NCI-H748 treated with DMSO at 0.1 percent for 48 hours (cell line): ENCODE results near the gene EIPR1.
"Not testable (repeated sequence)": the region's sequence is repeated elsewhere in the genome, so short reads cannot be mapped to it uniquely, and the experiment has no call there.

Source experiments
- DNase-seq: peaks from one replicate; lab custom pipeline; 2025; lab: John Stamatoyannopoulos, UW

The EIPR1 gene

DNA sequence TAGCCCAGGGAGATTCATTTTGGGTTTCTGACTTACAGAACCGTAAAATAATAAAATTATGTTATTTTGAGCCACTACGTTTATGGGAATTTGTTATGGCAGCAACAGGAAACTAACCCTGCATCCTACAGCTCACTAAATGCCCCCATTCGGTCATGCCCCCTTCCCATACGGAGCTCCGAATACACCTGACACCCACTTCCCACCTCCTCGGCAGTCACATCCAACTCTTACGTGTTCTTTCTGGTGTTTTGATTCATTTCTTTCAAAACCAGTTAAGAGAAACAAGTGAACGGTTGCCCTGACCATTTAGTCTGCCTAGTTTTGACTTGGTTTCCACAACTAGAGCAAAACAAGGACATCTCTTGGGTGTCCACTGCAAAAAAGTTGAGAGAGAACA lies 19.7 kb downstream of the EIPR1 start:
- no peak for DNase-seq

DNA sequence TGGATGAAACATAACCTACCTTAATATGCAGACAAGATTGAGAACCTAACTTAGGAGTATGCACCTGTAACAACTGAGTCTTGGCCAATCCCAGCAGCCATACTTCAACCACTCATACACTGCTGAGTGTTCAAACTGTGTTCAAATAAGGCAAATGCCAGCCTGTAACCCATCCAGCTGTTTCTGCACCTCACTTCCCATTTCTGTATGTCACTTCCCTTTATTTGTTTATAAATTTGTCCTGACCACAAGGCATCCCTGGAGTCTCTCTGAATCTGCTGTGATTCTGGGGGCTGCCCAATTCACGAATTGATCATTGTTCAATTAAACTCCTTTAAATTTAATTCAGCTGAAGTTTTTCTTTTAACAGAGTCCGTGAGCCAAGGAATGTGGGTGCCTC lies 20.2 kb downstream of the EIPR1 start:
- DNase-seq: not testable (repeated sequence)

DNA sequence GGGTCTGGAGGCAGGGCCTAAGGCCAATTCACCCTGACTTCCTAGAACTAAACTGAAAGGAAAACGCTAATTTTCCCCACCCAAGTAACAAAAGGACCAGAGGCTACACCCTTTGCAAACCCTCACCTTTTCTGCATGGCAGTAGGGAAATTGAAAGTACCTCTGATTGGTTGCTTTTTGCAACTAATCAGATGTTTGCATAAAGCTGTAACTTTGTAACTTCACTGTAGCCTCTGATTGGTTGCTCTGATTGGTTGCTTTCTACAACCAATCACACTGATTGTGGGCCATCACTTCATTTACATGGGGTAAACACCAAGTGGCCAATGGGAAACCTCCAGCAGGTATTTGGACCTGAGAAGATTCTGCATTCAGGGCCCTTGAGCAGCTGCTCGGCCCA lies 20.8 kb downstream of the EIPR1 start:
- no peak for DNase-seq

DNA sequence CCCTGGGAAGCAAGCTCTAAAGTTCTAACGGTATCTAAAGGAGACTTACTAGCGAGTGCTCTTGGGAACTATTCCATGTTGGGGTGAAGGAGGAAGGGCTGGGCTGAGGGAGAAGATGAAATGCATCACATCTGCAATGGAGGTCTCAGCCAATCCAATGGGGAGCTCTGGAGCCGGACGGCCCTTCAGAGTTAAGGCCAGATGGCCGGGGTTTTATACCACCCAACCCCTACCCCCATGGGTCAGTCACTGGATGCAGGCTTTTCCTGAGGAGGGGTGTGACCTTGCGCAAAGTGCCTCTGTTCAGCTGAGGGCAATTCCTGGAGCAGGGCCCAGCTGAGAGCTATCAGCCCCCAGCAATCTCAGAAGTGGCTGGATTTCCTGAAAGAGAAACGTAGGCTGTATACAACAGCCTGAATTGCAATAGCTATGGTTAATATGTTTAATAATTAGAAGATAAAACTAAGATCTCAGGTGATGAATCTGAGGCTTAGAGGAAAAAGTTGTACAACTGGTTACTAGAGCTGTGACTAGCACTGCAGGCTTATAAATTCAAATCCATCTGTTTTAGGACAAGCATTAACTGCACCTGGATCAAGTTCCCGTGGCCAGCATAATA lies 21.6 kb downstream of the EIPR1 start:
- no peak for DNase-seq

DNA sequence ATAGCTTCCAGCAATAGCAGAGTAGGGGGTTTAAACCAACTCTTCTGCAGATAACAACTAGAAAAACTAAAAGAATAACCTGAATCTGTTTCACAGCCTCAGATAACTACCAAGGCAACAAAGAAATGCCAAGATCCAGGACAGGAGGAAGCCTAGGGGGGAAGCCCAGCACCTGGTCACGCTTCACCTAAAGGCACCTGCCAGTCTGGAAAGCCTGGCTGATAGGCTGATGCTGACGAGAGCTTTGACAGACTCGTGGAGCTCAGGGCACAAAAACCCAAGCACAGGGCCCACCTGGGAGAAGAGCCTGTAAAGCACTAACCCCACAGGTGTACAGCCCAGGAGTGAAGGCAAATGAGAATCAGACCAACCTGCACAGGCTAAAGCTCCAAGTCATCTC lies 22.6 kb downstream of the EIPR1 start:
- no peak for DNase-seq

DNA sequence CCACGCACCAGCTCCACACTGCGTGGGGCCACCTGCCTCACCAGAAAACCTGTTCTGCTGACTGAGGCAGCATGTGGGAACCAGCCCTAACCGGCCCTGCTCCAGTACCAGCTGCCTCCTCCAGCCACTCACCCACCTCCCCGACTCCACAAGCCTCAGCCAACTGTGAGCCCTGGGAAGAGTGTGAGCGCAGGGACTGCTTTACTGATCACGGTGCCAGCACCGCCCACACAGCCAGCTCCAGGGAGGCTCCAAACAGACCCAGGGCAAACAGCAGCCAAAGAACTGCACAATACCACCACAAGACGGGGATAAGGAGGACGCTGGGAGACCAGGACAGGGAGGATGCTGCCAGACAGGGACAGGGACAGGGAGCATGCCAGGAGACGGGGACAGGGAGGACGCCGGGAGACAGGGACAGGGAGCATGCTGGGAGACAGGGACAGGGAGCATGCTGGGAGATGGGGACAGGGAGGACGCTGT lies 28.4 kb downstream of the EIPR1 start:
- DNase-seq: no peak

DNA sequence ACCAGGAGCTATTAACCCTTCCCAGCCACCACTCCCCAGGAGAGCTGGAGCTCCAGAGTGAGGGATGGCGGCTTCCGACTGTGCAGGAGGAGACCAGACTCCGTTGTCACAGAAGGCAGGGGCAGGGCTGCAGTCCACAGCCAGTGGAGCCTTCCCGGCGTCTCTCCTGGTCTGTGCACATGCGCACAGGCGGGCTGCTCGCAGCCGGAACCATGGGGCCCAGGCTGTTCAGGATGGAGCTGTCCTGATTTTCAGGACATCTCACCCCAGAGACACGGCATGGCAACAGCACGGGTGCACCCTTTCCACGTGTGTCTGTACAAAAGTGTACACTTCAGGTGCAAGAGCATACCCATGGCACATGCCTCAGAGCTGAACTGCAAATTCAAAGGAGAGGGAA lies 28.9 kb downstream of the EIPR1 start:
- DNase-seq: no peak

DNA sequence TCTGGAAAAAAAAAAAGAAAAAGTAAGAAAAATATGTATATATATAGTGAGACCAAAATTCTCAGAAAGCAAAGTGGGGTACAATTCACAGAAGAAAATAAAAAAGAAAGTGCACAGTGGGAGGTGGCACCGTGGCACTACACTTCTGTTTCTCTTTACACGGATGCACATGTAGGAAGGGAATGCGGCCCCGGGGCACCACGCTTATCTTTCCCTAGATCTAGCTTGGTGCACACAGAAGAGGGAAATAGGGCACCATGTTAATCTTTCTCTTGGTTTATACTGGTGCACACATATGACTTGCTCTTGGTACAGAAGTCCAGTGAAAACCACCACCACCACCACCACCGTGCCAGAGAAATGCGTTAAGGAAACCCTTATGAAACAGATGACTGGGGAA lies 32.0 kb downstream of the EIPR1 start:
- no peak for DNase-seq

DNA sequence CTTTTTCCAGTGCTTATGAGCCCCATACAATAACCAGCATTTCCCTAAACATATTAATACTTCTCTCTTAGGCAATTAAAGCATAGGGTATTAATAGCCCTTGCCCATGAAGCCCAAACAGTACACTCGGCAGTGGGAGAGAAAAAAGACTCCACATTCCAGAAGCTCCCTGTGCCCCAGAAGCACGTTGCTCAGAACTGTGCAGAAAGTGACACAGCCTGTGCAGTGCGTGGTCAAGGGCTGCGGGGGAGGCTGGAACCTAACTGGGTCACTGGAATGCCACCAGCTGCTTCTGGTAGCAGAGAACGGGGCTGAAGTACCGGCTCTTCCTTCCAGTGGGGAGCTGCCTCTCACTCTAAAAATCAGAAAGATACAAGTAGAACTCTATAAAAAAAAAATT lies 32.7 kb downstream of the EIPR1 start:
- DNase-seq: no peak

DNA sequence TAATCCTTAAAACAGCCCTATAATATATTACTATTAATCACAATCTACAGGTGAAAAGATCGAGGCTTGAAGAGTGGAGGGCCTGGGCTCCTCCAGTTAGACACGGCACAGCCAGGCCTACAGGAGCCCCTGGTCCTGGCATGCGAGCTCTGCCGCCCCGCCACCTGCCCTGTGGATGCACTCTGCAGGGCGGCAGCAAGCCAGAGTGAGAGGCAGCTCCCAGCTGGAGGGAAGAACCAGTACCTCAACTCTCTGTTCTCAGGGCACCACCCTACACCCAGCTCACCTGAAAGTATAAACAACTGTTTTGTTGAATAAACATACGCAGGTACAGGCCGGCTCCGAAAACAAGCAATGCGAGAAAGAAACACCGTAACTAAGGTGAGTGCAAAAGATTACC lies 34.6 kb downstream of the EIPR1 start:
- no peak for DNase-seq

DNA sequence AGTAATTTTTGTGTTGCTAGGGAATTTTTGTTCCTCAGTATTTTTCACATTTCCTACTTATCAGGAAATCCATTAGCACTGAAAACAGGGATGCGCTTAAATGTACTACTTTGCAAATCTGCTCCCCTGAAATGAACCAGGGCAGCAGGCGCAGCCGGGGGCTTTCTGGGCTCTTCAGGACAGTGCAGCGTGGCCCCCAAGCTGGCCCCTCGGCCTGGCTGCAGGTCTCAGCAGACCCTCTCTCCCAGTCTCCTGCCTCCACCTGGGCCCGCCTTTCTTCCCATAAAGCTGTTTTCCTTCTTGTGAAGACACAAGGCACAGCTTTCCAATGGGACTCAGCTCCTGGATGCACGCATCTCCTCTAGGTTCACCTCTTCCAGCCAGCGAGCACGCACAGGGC lies 35.3 kb downstream of the EIPR1 start:
- DNase-seq: no peak

DNA sequence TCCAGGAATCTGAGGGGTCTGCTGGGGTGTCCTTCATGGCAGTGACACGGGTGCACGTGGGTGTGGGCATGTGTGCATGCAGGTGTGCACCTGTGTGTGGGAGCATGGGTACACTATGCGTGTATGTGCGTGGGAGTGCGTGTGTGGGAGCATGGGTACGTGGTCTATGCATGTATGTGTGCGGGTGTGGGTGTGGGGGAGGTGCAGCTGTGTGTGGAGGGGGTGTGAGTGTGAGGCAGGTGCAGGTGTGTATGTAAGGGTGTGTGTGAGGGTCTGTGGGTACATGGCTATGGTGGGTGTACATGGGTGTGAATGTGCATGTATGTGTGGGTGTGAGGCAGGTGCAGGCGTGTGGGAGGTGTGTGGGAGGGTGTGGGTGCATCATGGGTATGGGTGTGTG lies 36.3 kb downstream of the EIPR1 start:
- no peak for DNase-seq

DNA sequence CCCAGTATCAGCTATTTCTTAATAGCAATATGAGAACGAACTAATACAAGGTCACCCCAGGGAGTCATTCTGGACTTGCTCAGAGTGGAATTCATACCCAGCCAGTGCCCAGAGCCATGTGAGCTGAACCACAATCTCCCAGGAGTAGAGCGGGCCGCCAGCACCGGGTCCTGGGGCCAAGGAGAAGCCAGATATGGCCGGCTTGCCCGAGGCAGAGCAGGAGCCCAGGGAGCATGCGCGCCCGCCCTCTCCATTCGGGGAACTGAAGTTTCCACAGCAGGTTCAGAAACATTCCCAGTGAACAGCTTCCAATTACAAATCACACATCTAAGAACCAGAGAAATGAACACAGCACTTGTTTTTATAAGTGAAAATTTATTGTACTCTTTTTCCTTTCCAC lies 37.5 kb downstream of the EIPR1 start:
- DNase-seq: no peak

DNA sequence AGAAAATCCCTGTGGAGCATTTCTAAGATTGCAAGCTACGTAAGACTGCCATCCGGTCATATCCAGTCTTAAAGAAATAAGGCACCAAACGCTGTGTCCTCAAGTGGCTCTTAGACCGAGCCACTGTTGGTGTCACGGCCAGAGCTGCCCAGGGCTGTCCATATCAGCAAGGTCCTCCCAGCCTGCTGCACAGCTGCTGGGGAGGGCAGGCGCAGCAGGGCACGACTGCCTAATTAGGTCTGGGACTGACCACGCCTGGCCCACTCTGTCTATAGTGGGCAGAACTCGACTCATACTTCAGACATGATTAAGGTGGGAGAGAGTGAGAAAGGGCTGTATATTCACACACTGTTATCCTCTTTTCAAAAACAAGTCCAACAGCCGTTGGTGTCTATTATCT lies 39.3 kb downstream of the EIPR1 start:
- no peak for DNase-seq

DNA sequence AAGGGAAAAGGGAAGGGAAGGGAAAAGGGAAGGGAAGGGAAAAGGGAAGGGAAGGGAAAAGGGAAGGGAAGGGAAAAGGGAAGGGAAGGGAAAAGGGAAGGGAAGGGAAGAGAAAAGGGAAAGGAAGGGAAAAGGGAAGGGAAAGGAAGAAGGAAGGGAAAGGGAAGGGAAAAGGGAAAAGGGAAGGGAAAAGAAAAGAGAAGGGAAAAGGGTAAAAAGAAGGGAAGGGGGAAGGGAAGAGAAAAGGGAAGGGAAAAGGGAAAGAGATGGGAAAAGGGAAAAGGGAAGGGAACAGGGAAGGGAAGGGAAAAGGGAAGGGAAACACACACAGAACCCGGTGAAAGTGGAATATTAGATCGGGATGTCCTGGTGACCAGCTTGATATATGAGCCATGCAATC lies 40.8 kb downstream of the EIPR1 start:
- no peak for DNase-seq

DNA sequence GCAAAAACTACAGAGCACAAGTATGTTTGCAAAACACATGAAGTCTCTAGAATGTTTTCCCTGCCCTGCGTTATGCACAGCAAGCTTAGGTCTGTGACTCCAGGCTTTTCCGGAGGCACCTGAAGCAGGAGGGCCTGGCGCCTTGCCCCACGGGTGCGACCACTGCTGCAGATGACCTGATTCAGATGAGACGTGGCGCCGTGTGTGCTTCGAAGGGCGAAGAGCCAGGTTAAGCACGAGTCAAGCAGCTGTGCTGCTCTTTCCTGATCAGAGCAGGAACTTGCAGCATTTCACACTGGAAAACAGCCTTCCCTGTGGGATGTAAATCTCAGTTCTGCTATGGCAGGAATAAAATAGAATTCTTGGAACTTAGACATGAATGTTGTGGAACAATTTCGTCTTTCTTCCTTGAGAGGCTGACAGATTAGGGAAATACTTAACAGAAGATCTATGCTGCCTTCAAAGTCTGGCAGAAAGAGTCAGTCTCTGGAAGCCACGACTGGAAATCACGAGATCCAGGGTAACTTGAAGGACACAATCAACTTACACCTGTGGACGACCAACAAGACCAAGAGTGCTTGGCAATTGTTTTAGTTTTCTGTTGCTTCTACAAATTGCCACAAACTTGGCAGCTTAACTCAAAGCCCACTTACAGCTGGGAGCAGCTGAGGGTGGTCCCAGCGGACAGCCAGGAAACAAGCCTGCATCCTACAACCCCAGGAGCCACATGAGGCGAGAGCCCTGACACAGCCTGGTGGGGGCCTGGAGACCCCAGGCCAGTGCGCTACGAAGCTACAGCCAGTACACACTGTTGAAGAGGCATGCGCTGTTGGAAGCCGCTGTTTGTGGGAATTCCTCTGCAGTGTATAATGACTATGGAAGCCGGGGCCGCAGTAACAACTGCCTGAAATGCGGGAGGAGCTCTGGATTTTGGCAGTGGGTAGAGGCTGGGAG lies 42.9 kb downstream of the EIPR1 start:
- DNase-seq: no peak

DNA sequence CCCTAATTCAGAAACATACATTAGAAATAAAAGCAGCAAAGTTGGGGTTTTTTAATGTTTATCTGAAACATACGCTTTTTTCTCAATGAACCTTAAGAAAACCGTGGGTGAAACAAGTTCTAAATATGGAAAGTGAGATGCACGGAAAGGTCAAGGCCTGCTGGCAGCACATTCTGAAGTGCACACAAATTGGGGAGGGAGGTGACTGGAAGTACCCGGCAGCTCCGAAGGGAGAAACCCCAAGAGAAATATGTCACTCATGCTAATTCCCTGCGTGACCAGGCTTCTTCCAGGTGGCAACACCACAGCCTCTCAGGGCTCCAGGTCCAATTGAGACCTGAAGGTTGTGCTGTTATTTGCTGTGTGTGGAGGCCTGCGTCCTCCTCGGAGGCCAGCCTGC lies 45.5 kb downstream of the EIPR1 start:
- DNase-seq: no peak

DNA sequence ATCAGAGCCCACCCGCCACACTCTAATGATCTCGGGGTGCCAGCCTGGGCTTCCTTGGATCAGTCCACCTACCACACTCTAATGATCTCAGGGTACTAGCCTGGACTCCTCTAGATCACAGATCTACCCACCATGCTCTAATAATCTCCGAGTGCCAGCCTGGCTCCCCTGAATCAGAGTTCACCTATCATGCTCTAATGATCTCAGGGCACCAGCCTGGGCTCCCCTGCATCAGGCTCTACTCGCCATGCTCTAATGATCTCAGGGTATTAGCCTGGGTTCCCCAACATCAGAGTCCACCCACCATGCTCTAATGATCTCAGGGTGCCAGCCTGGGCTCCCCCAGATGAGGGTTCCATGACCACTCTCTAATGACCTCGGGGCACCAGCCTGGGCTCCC lies 48.1 kb downstream of the EIPR1 start:
- DNase-seq: no peak

DNA sequence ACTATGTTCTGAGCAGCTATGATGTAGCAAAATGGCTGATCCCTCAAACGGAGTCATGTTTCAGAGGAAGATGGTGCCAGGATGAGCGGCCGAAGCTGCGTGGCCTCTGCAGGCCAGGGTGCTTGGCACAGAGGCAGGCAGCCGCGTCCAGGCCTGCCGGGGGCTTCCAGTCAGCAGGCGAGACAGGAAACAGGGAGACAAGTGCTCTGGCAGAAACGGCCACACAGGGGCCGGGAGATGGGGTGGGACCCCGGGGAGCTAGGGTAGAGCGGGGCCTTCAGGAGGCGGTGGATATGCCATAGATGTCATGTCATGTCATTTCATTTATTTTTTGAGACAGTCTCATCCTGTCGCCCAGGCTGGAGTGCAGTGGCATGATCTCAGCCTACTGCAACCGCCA lies 50.7 kb downstream of the EIPR1 start:
- no peak for DNase-seq

DNA sequence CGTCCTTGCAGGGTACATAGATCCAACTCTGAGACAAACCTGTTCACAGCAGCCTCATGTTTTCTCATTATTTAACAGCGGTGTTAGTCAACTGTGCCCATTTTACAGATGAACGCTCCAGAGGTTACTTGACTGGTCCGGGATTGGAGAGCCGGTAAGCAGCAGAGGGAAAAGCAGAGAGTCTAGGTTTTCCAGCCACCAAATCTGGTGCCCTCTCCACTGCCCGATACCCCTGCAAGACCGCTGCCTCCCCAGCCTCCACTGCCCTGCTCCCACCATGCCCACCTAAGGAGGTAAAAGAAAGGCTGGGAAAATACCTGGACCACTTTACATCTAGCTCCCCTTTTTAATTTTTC lies 51.5 kb downstream of the EIPR1 start:
- no peak for DNase-seq

DNA sequence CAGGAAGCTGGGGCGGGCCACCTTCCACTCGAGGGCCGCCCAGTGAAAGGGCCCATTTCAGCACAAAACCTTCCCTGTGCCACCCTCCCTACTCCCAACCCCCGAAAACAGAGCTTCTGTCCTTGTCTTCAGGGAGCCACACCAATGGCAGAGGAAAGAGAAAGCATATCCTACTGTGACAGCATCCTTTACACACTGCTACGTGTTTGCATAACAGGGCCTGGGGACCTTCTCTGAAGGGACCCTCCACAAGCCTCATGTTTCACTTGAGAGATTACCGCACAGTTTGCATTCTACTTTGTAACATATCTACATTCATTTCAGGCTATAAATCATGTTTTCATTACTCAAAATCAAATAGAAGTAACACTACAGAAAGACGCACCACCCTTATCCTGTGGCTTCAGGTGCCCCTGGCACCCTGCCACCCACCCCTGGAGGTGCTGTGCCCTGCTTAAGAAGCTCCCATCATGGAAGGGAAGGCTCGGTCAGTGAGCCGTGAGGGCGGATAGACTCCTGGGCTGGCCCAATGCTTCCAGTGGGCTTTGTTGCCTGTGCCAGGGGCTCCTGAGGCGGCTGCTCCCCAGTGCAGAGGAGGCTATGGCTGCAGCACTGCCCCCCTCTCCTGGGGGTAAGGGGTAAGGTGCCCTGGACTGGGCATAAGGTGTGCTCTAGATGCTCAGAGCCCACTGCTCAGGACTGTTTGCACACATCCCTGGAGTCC lies 52.0 kb downstream of the EIPR1 start:
- no peak for DNase-seq

DNA sequence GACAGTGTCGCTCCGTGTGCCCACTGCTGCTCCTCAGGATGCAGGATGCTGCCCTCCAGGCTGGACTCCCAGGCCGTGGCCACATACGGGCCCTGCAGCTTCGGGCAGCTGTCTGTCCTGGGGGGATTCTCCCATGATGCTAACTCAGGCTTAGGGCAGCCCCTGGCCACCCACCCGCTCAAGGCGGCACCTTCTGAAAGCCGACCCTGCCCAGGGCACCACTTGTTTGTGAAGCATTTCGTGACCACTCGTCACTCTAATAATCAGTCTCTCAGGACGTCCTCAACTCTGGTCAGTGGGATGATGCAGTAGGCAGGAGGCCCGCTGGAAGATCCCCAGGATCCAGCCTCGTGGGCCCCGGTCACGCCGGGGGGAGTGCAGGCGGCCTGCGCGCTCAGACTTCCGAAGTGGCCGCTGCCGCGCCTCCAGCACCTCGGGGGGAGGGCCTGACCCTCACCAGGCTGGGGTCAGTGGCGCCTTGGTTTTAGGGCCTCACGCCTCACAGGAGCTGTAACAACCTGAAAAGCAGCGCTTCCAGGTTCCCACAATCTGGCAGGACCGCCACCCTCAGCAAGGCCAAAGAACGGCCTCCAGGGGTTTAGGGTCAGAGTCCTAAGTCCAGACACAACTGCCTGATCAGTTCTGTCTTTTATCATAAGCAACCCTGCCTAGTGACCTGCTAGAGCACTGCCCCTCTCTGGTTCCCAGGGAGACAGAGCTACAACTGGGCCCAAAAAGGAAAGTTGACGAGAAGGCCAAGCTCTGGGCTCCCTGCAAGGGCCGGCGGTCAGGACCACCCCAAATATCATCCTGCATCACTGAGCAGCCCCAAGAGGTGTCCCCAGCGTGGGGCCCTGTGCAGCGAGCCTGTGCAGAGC lies 53.0 kb downstream of the EIPR1 start:
- no peak for DNase-seq
